Measurements from ENCODE around the gene GABBR2.

DNA sequence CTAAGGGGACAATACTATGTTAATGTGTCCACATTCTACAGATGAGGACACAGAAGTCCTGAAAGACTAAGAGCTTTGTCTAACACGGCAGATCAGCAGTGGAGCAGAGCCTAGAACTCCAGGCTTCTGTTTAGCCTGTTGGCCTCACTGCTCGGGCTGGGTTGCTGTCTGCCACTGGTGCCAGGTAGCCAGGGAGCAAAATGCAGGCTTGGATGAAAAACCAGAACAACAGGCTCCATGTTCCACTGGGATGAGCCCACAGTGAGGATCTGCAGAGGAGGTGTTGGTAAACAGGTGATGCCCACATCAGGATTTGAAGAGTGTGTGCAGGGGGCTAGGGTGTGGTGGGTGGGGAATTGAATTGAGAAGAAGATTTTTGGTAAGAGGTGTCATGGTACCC is 339.3 kb downstream of the GABBR2 start:
- TF ChIP-seq, protein P1, sequence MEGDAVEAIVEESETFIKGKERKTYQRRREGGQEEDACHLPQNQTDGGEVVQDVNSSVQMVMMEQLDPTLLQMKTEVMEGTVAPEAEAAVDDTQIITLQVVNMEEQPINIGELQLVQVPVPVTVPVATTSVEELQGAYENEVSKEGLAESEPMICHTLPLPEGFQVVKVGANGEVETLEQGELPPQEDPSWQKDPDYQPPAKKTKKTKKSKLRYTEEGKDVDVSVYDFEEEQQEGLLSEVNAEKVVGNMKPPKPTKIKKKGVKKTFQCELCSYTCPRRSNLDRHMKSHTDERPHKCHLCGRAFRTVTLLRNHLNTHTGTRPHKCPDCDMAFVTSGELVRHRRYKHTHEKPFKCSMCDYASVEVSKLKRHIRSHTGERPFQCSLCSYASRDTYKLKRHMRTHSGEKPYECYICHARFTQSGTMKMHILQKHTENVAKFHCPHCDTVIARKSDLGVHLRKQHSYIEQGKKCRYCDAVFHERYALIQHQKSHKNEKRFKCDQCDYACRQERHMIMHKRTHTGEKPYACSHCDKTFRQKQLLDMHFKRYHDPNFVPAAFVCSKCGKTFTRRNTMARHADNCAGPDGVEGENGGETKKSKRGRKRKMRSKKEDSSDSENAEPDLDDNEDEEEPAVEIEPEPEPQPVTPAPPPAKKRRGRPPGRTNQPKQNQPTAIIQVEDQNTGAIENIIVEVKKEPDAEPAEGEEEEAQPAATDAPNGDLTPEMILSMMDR (IDR thresholded peaks at IDR 0.05; ENCODE audit: low read depth, low read length) = no peak
- no peak for TF ChIP-seq EZH2phosphoT487 (IDR thresholded peaks at IDR 0.05; ENCODE audit: low read depth)

Measured in OCI-LY3 (cell line).